Stimulated activated naive CD8-positive, alpha-beta T cell treated with anti-CD3 and anti-CD28 coated beads, Interleukin-15, Interleukin-2, amounts not matched to agents 100 ng/mL and 50 ng/mL, for 24 hours (primary cell): ENCODE data around the gene COX11.

Source experiments
- H3K27ac Mint-ChIP-seq: one replicate; pipeline ENCODE4 v1.8.0; 2021; ENCODE audit warnings: mild to moderate bottlenecking, mixed read lengths
- H3K27me3 Mint-ChIP-seq: one replicate; pipeline ENCODE4 v1.8.0; 2021; ENCODE audit warnings: mixed read lengths
- H3K36me3 Mint-ChIP-seq: one replicate; pipeline ENCODE4 v1.8.0; 2021; ENCODE audit warnings: low read depth, mixed read lengths
- H3K4me1 Mint-ChIP-seq: one replicate; pipeline ENCODE4 v1.8.0; 2021; ENCODE audit warnings: low read depth, mixed read lengths
- H3K4me3 Mint-ChIP-seq: one replicate; pipeline ENCODE4 v1.8.0; 2021; ENCODE audit warnings: mild to moderate bottlenecking, mixed read lengths
- H3K9me3 Mint-ChIP-seq: one replicate; pipeline ENCODE4 v1.8.0; 2021; ENCODE audit warnings: mixed read lengths

Gene COX11

DNA sequence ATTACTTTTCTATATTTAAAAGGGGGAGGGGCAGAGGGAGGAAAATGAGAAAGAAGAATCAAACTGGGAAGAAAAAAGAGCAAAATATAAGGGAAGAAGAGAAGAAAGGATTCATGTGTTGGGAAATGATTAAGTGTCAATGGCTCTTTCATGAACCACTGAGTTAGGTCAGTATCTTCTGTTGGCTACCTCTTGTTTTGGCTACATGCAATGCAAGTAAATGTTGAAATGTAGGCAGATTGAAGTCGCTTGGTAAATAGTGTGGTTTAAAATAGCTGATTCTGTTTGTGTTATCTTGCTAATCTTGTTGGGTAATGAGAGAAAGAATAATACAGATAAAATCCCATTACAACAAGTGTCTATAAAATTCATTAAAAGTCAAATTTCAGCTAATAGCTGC is 27.2 kb downstream of the COX11 start:
- Mint-ChIP-seq H3K36me3 (no peaks in the 10 kb centered on the region), H3K27ac (no peak overlapping the region), H3K4me1 (peaks cover 3% of the 10 kb centered on the region), H3K4me3 (no peak overlapping the region), H3K27me3 (peaks cover 7% of the 10 kb centered on the region), H3K9me3 (no peaks in the 10 kb centered on the region)

DNA sequence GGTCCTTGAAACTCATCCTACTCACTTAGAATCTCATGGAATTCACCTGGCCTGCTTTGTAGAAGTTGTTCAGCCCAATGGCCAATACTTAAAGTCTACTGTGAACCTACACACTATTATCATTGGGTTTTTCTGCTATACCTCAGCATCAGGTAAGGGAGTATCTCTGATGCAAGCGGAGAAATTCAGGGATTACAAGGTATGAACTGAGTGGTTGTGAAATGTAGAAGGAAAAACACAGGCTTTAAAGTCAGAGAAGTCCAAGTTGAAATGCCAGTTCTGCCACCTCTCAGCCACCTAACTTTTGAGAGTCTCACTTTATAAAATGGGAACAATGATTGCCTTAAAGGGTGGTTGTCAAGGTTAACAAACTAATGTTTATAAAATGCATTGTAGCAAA is 31.0 kb downstream of the COX11 start:
- H3K27me3 Mint-ChIP-seq = no peaks in the 10 kb centered on the region
- no peaks in the 10 kb centered on the region for H3K9me3 Mint-ChIP-seq
- no peaks in the 10 kb centered on the region for H3K4me1 Mint-ChIP-seq
- H3K4me3 Mint-ChIP-seq = no peak overlapping the region
- no peaks in the 10 kb centered on the region for H3K36me3 Mint-ChIP-seq
- H3K27ac Mint-ChIP-seq = no peak overlapping the region

DNA sequence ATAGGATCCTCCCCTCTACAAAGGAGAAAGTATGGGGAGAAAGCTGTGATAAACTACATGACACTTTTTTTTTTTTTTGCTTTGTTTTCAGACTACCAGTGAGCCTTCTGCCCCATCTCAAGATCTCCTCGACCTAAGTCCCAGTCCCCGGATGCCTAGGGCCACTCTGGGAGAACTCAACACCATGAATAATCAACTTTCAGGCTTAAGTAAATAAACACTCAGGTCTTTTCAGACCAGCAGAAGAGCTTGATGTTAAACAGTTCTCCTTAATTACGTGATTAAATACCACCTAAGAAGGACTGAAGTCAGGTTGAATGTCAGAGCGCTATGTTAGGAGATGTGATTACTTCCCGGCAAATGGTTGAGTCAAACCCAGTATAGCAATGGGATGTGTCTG is 31.4 kb downstream of the COX11 start:
- Mint-ChIP-seq H3K27me3 (no peaks in the 10 kb centered on the region), H3K27ac (no peak overlapping the region), H3K9me3 (no peaks in the 10 kb centered on the region), H3K4me3 (no peak overlapping the region), H3K4me1 (no peaks in the 10 kb centered on the region), H3K36me3 (no peaks in the 10 kb centered on the region)

DNA sequence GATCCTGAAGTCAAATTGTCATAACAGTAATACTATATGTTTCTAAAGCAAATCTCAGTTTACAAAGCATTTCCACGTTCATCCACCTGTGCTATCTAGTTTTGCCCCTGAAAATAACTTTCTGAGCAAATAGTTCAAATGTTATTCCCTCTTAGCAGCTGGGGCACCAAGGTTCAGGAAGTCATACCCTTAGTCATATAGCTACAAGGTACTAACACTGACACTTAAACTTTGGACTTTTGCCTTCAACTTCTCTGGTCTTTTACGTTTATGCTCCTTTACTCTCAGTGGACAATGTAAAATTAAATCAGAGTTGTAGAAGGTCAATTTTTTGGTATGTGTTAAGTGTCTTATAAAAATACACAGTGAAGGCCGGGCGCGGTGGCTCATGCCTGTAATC is 33.0 kb downstream of the COX11 start:
- H3K27me3 Mint-ChIP-seq = no peaks in the 10 kb centered on the region
- H3K36me3 Mint-ChIP-seq = no peaks in the 10 kb centered on the region
- no peak overlapping the region for H3K4me3 Mint-ChIP-seq
- H3K9me3 Mint-ChIP-seq = no peaks in the 10 kb centered on the region
- H3K4me1 Mint-ChIP-seq = no peaks in the 10 kb centered on the region
- no peak overlapping the region for H3K27ac Mint-ChIP-seq

DNA sequence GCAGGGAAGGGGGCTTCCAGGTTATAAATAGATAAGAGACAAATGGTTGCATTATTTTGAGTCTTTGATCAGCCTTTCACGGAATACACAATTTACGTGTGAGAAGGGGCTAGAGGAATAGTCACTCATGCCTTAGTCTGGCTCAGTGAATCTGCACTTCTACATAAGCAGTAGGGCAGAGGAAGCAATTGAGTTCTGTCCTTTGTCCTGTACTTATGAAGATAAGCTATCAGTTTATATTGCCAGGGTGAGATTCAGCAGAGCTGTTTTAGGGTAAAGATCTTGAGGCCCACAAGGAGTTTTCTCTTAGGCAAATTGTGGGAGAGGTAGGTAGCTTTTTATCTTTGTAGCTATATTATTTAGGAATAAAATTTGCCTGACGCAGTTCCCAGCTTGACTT is 34.5 kb downstream of the COX11 start:
- Mint-ChIP-seq H3K9me3 (no peaks in the 10 kb centered on the region), H3K4me1 (no peaks in the 10 kb centered on the region), H3K4me3 (no peak overlapping the region), H3K27me3 (peaks cover under 1% of the 10 kb centered on the region), H3K27ac (no peak overlapping the region), H3K36me3 (no peaks in the 10 kb centered on the region)

DNA sequence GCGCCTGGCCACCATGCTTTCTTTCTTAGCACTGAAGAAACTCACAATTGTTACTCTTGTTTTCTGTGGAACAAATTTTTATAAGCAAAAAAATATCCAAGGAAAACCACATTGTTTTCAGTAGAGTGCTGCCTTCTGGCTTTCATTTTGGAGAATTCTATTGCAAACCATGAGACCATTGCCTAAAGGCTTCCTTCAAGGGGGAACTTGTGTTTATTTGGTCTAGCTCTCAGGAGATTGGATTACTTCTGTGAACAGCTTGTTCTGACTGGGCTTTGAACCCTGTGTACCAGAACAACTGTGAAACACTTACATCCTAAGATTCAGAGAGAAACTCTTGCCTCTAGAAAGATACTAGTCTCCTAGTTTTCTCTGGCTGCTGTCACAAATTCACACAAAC is 35.7 kb downstream of the COX11 start:
- Mint-ChIP-seq H3K36me3 (no peaks in the 10 kb centered on the region), H3K4me3 (no peak overlapping the region), H3K27me3 (peaks cover 5% of the 10 kb centered on the region), H3K4me1 (no peaks in the 10 kb centered on the region), H3K9me3 (no peaks in the 10 kb centered on the region), H3K27ac (no peak overlapping the region)

DNA sequence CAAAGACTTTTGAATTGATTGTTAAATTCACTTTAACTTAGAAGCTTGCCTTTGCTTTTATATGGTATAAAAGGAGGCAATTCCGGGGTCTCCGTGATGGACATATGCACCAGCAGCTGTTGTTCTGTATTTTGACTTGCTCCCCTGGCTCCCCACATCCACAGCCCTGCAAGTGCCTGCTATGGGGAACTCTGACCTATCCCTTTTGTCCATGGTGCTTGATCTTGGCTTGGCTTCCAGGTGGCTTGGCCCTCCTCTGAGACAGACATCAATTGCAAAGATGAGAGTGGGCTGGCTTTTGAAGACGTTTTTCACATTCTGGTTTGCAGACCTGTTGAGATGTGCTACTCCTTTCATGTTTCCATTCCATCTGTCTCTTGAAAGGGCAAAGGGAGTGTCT is 40.9 kb downstream of the COX11 start:
- H3K36me3 Mint-ChIP-seq = no peaks in the 10 kb centered on the region
- H3K9me3 Mint-ChIP-seq = no peaks in the 10 kb centered on the region
- no peak overlapping the region for H3K27ac Mint-ChIP-seq
- peaks cover 5% of the 10 kb centered on the region for H3K27me3 Mint-ChIP-seq
- H3K4me3 Mint-ChIP-seq = no peak overlapping the region
- H3K4me1 Mint-ChIP-seq = no peaks in the 10 kb centered on the region

DNA sequence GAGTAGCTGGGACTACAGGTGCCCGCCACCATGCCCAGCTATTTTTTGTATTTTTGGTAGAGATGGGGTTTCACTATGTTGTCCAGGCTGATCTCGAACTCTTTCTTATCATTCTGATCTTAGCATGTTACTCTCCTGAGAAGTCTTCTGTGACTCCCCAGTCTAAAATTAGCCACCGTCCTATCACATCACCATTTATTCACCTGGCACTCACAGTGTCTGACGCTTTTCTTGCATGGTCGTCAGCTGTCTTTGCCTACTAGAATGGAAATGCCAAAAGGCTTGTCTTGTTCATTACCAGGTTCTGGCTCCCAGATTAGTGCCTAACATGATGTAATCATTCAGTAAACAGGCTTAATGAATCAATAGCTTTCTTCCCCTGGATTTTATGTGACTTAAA is 44.0 kb downstream of the COX11 start:
- no peaks in the 10 kb centered on the region for H3K9me3 Mint-ChIP-seq

DNA sequence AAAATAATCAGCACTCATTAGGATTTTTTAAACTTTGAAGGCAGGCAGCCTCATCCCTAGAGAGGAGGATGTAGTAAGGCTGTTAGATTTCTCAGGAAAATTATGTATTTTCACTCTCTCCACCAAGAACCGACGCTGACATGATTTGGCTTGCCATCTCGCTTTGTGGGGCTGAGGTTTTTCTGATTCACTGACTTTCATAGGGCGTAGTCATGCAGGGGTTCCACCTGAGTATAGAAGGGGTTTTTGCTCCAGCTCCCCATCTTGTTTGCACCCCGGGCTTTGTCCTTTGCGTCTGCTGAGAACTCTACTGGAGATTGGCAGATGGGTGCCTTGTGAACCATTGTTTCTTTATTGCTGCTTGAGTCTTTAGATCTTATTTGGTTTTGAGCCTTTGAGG is 47.6 kb downstream of the COX11 start:
- Mint-ChIP-seq H3K4me1 (no peaks in the 10 kb centered on the region), H3K36me3 (no peaks in the 10 kb centered on the region), H3K9me3 (peaks cover 10% of the 10 kb centered on the region), H3K4me3 (no peak overlapping the region), H3K27me3 (no peaks in the 10 kb centered on the region), H3K27ac (no peak overlapping the region)

More for the DNA sequence above, 44.0 kb downstream of the COX11 start:
- Mint-ChIP-seq H3K27me3 (peaks cover 5% of the 10 kb centered on the region), H3K4me3 (no peak overlapping the region), H3K27ac (no peak overlapping the region), H3K4me1 (no peaks in the 10 kb centered on the region), H3K36me3 (no peaks in the 10 kb centered on the region)

DNA sequence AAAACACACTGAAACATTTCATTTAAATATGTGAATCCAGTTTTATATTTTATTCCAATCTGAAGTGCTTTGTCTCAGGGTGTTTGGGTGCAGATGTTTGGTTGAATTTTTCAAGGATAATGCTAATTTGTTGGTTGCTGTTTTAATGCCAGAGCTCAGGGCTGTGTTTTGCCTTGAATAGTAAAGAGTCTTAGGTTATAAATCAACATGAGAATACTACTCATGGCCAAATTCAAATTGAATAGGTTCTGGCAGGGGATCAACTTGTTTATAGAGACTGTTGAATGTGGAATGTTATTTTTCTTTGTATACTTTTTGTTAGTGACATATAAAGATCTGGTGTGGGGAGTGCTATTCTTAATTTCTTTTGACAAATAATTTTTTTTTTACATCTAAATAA is 49.0 kb downstream of the COX11 start:
- no peaks in the 10 kb centered on the region for H3K27me3 Mint-ChIP-seq
- H3K9me3 Mint-ChIP-seq = peaks cover 10% of the 10 kb centered on the region
- H3K36me3 Mint-ChIP-seq = no peaks in the 10 kb centered on the region
- H3K4me1 Mint-ChIP-seq = no peaks in the 10 kb centered on the region
- no peak overlapping the region for H3K4me3 Mint-ChIP-seq
- H3K27ac Mint-ChIP-seq = no peak overlapping the region

DNA sequence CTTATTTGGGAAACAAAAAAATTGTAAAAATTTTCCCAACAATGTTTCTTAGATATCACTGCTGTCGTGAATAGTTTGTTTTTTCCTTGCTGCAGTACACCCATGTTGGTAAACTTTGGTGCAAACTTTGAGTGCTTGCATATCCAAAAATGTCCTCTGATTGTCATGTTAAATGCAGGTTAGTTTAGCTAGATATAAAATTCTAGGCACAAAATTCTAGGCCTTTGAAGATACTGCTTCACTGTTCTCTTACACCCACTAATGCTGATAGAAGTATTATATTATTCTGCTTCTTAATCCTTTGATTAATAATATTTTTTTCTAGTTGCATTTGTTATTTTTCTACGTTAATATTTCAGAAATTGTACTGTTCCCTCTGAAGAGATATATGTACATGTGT is 51.7 kb downstream of the COX11 start:
- Mint-ChIP-seq H3K27me3 (no peaks in the 10 kb centered on the region), H3K27ac (no peak overlapping the region), H3K36me3 (no peaks in the 10 kb centered on the region), H3K4me1 (no peaks in the 10 kb centered on the region), H3K9me3 (peaks cover 10% of the 10 kb centered on the region), H3K4me3 (no peak overlapping the region)
